ENCODE measurements around the gene ATP8A2.
A peak's percentile ranks its signal among the peaks of the same experiment; 100 is the strongest.
"Not testable (repeated sequence)": the region's sequence is repeated elsewhere in the genome, so short reads cannot be mapped to it uniquely, and the experiment has no call there.

ATP8A2 gene

DNA sequence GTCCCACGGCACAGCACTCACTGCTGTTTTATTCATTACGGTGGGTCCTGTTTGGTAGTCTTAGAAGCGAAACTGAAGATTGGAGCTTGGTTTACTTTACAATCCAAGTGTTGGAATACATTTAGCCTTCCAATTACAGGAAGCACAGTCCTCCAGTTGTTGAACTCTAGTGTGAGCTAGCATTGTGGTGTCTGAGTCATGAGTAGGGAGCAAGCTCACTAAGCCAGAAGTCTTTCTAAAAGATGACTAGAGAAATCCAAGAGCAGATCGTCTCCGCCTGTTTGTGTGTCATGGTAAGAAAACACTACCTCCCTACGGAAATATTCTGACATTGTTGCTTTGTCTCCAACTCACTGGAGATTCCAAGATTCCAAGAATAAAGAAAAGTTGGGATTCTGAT, 690.2 kb downstream of the ATP8A2 start:
- POLR2A ChIA-PET, result no interaction called here
- no peak for DNase-seq (ENCODE audit: extremely low spot score)
- TF ChIP-seq, protein P1, sequence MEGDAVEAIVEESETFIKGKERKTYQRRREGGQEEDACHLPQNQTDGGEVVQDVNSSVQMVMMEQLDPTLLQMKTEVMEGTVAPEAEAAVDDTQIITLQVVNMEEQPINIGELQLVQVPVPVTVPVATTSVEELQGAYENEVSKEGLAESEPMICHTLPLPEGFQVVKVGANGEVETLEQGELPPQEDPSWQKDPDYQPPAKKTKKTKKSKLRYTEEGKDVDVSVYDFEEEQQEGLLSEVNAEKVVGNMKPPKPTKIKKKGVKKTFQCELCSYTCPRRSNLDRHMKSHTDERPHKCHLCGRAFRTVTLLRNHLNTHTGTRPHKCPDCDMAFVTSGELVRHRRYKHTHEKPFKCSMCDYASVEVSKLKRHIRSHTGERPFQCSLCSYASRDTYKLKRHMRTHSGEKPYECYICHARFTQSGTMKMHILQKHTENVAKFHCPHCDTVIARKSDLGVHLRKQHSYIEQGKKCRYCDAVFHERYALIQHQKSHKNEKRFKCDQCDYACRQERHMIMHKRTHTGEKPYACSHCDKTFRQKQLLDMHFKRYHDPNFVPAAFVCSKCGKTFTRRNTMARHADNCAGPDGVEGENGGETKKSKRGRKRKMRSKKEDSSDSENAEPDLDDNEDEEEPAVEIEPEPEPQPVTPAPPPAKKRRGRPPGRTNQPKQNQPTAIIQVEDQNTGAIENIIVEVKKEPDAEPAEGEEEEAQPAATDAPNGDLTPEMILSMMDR (IDR thresholded peaks at IDR 0.05; ENCODE audit: control extremely low read depth, extremely low read depth, low read depth, missing control alignments), result no peak
- CTCF ChIA-PET, result interaction anchor here (0.9 to 1.4 kb wide), 2 partner anchors 9 to 487 kb away, joined by 4 to 10 read pairs; no protein-coding TSS in a partner anchor

DNA sequence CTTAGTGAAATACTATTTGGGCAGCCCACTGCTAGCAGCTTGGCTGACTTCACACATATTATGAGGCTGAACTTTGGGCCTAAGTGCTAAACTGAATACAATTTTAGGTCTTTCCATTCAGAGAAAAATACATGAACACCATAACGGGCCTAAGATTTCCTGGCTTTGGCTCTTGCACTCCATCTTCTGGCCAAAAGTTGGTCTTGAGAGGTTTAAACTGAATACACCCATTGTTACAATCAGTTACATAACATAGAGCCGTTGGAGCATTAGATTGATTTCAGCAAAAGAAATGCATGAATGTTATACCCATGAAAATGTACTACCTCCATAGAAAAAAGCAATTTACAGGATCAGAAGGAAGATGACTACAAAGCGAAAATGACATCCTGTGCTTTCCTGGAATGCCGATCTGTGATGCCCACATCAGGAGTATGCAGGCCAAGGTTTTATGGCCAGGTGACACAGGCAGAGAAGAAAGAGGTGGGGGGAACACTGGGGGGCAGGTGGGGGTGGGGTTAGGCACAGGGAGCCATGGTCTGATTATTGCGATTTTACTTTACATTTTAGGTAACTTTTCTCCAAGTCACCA, 691.2 kb downstream of the ATP8A2 start:
- DNase-seq (ENCODE audit: extremely low spot score), result peak; percentile 18
- ChIA-PET POLR2A (no interaction called here), CTCF (interaction anchor here (1.4 kb wide), 1 partner anchor 488 kb away, joined by 10 read pairs; no protein-coding TSS in a partner anchor)
- TF ChIP-seq, protein P1 (IDR thresholded peaks at IDR 0.05; ENCODE audit: control extremely low read depth, extremely low read depth, low read depth, missing control alignments), result peak; percentile 55

DNA sequence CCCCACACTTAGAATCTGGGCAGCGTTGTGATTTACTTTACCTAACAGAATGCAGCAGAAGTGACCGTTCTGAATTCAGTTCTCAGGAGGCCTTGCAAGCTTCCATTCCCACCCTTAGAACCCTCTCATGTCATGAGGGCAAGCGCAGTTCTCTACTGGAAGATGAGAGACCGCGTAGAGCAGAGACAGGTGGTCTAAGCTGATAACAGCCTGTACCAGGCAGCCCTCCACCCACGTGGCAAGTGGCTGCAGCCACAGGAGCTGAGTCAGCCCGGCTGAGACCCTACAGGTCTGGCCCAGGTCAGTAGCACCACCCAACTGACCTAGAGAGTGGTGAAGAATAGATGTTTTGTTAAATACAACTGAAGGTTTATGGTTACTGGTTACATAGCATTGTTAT, 694.7 kb downstream of the ATP8A2 start:
- POLR2A ChIA-PET; DNase-seq (ENCODE audit: extremely low spot score): not testable (repeated sequence)
- CTCF ChIA-PET, result interaction anchor here (0.9 kb wide), 1 partner anchor 9 kb away, joined by 4 read pairs; no protein-coding TSS in a partner anchor

DNA sequence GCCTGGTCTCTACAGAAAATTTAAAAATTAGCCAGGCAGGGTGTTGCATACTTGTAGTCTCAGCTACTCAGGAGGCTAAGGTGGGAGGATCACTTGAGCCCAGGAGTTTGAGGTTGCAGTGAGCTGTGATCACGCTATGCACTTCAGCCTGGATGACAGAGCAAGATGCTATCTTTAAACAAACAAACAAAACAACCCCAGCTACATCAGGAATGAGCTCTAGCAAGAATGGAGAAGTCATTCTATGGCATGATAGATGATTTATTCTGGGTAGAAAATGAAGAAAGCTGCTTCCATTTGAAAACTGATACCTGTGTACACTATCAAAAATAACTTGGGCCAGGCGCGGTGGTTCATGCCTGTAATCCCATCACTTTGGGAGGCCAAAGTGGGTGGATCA, 695.8 kb downstream of the ATP8A2 start:
- POLR2A ChIA-PET, result no interaction called here
- CTCF ChIA-PET, result interaction anchor here (1.2 to 1.9 kb wide), 4 partner anchors 12 to 493 kb away, joined by 3 to 11 read pairs (median 4); no protein-coding TSS in a partner anchor
- no peak for DNase-seq (ENCODE audit: extremely low spot score)
- TF ChIP-seq, protein P1 (IDR thresholded peaks at IDR 0.05; ENCODE audit: control extremely low read depth, extremely low read depth, low read depth, missing control alignments), result no peak

DNA sequence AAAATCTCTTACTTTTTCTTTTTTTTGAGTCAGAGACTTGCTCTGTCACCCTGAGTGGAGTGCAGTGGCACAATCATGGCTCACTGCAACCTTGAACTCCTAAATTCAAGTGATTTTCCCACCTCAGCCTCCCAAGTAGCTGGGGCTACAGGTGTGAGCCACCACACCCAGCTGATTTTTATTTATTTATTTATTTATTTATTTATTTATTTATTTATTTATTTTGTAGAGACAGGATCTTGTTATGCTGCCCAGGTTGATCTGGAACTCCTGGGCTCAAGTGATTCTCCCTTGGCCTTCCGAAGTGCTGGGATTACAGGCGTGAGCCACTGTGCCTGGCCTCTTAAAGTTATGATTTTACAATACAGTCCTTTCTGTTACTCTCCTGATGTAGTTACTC, 696.6 kb downstream of the ATP8A2 start:
- POLR2A ChIA-PET; DNase-seq (ENCODE audit: extremely low spot score): not testable (repeated sequence)
- CTCF ChIA-PET, result interaction anchor here (1.2 to 1.9 kb wide), 4 partner anchors 11 to 493 kb away, joined by 3 to 11 read pairs (median 4); no protein-coding TSS in a partner anchor

DNA sequence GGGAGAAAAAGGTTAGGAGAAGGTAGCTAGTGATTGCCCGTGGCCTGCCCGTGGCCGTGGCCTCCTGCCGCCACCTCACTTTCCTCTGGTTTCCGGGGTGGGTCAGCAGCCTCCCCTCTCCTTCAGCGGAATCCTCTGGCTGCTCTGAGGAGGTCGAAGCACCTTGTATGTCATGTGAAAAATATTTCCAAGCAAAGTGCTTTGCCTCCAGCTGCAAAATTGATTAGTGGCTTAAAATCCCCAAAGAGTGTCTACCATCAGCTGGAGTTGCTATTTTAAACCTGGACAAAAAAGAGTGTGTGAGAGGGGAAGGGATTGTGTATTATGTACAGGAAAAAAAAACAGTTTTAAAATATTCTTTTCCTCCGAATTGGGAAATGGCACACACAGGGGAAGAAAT, 697.9 kb downstream of the ATP8A2 start:
- POLR2A ChIA-PET; DNase-seq (ENCODE audit: extremely low spot score): not testable (repeated sequence)
- CTCF ChIA-PET, result interaction anchor here (1.1 to 1.9 kb wide), 2 partner anchors 486 to 495 kb away, joined by 3 to 11 read pairs; no protein-coding TSS in a partner anchor

DNA sequence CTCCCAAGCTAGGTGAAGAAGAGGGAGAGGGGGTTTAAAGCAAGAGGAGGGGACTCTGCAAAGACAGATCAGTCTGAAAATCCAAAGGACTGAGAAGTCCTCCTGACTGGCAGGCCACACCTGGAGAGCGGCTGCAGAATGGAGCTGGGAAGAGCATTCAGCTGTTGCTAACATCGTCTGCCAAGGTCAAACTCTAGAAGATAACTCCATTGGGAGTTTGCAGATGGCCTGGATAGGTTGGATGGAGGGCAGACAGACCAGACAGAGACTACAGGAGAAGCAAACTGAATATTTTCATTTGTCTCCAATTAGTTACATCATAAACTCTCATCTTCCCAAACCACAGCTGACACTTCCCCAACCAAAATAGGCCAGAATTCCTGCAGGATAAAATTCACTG, 699.9 kb downstream of the ATP8A2 start:
- no peak for DNase-seq (ENCODE audit: extremely low spot score)
- POLR2A ChIA-PET, result no interaction called here
- CTCF ChIA-PET, result interaction anchor here (2.3 kb wide), 1 partner anchor 497 kb away, joined by 13 read pairs; no protein-coding TSS in a partner anchor
- TF ChIP-seq, protein P1 (IDR thresholded peaks at IDR 0.05; ENCODE audit: control extremely low read depth, extremely low read depth, low read depth, missing control alignments), result no peak

DNA sequence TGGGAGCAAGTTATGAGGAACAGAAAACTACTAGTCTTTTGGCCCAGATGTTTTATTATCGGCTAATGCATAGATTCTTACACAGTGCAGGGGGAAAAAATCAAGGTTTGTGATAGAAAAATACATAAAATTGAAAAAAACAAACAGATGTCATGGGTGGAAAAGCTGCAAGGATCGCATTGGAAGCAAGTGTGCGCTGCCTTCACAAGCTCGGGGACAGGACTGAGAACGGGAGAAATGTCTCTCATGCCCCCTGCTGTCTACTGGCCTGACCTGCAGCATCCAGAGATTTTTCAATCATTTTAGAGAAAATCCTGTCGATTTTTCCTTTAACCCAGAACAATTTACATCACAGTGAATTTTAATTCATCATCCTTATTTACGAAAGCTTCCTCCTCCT, 700.6 kb downstream of the ATP8A2 start:
- POLR2A ChIA-PET; DNase-seq (ENCODE audit: extremely low spot score): not testable (repeated sequence)
- CTCF ChIA-PET, result interaction anchor here (2.3 kb wide), 1 partner anchor 497 kb away, joined by 13 read pairs; no protein-coding TSS in a partner anchor

DNA sequence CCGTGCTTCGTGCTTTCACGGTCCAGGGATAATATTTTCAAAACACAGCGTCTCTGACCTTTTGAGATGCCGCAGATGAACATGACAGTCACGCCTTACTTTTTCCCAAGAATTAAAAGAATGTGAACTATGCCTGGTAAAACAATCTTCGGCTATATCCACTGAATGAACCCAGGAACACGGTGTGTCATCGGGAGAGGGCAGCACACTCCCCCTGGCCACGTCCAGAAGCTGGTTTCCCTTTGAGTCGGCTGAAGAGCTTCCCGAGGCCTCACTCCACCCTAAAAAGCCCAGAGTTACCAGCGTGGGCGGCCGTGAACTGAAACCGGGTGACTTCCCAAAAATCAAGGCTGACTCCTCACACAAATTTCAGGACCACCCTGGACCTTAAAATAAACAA, 702.9 kb downstream of the ATP8A2 start:
- no peak for DNase-seq (ENCODE audit: extremely low spot score)
- ChIA-PET POLR2A (no interaction called here), CTCF (interaction anchor here (2.2 kb wide), 1 partner anchor 500 kb away, joined by 8 read pairs; no protein-coding TSS in a partner anchor)
- TF ChIP-seq, protein P1 (IDR thresholded peaks at IDR 0.05; ENCODE audit: control extremely low read depth, extremely low read depth, low read depth, missing control alignments), result no peak
